Esophagus squamous epithelium (tissue), 5 donors: ENCODE data around the gene PLD6. TPM values are rescaled to one million over a fixed set of nuclear protein-coding genes. Genes with fewer than 3 reads are reported as not detected.

ENCODE experiments used
- DNase-seq: peaks from one replicate; lab custom pipeline; 2025; lab: John Stamatoyannopoulos, UW
- H3K27ac ChIP-seq, 4 donors: fragments of 200-600 bp; sonication (generic); one replicate each; pipeline ENCODE4 v1.5.1; 2016 to 2019; ENCODE audit warnings: mild to moderate bottlenecking in 1 of 4
- H3K27me3 ChIP-seq, 4 donors: fragments of 200-600 bp; sonication (generic); 1 replicate in 3 of 4; 2 replicates in 1 of 4; pipeline versions ENCODE4 v1.5.1 to v1.6.0; 2017 to 2021; ENCODE audit warnings: antibody characterized with exemption in 1 of 4
- H3K36me3 ChIP-seq, 3 donors: fragments of 200-600 bp; sonication (generic); one replicate each; pipeline ENCODE4 v1.5.1; 2016 to 2019
- H3K4me1 ChIP-seq, 3 donors: fragments of 200-600 bp; sonication (generic); one replicate each; pipeline ENCODE4 v1.5.1; 2017 to 2019
- H3K4me3 ChIP-seq, 4 donors: fragments of 200-600 bp; sonication (generic); 1 replicate in 3 of 4; 2 replicates in 1 of 4; pipeline ENCODE4 v1.5.1; 2016 to 2019; ENCODE audit warnings: mild to moderate bottlenecking in 2 of 4, moderate library complexity in 1 of 4
- H3K9me3 ChIP-seq, 3 donors: fragments of 200-600 bp; sonication (generic); one replicate each; pipeline ENCODE4 v1.5.1; 2016 to 2019
- POLR2A ChIP-seq, 4 donors: fragments of 450-650 bp; IDR thresholded peaks; one replicate each; pipeline ENCODE4 v1.6.1; 2017; ENCODE audit warnings: antibody characterized with exemption in 4 of 4, mild to moderate bottlenecking in 4 of 4, moderate library complexity in 3 of 4
- WGBS, 2 donors: methylation state at CpG; one replicate each; pipeline ENCODE4 v1.1.5; 2018; 5-methylcytosine and 5-hydroxymethylcytosine counted together
- intact Hi-C: fragments of 100-400 bp; cut with DNase I; formaldehyde crosslinking; loops from one replicate; pipeline ENCODE4 v1.15.0; 2022
- total RNA-seq, 4 donors: library from RNA; depleted of rRNA; stranded (reverse); fragments of >200 nt; gene quantifications; one replicate each; pipeline ENCODE4 v1.1.0, GENCODE V29; 2016
- TF ChIP-seq, protein P1 (sequence below), 6 experiments: fragments of 450-650 bp in 4 of 6; fragments of 200-600 bp in 2 of 6; sonication (generic) in 2 of 6; IDR thresholded peaks; one replicate each; pipeline ENCODE4 v1.5.1; 2016 to 2019; ENCODE audit warnings: antibody characterized with exemption in 6 of 6, mild to moderate bottlenecking in 4 of 6, moderate library complexity in 4 of 6
- donor health status: DM: yes; HTN: yes; CAD: no.

Gene PLD6
- total RNA-seq, 4 donors from 2014 or later, result 0.45 to 1.9 (median 0.95) TPM

DNA sequence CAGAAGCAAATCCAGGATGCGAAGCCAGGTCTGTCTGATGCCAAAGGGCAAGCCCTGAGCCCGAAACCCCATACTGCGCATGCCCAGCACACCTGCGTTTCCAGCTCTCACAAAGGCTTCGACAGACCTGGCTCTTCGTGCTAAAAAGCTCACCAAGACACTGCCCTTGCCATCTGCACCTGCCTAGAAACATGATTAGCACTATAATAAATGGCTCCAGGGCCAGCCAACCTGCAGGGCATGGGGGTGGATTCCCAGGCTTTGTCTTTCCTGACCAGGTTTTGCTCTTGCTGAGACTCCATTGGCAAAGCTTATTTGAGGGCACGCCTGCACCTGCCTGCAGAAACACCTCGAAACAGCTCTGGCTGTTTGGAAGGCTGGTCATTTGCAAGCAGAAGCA, 14.4 kb upstream of the PLD6 start:
- Histone ChIP-seq H3K4me1 (peaks cover 0 to 13% (median 0%) of the 10 kb centered on the region in 3 donors), H3K27me3 (no peaks in the 10 kb centered on the region), H3K27ac (no peak overlapping the region), H3K36me3 (peaks cover 64 to 100% (median 73%) of the 10 kb centered on the region in 3 donors), H3K9me3 (no peaks in the 10 kb centered on the region), H3K4me3 (no peak overlapping the region)
- no peak for DNase-seq
- intact Hi-C loops, result no loop called here
- TF ChIP-seq POLR2A (IDR thresholded peaks at IDR 0.05), result no peak
- TF ChIP-seq, protein P1, sequence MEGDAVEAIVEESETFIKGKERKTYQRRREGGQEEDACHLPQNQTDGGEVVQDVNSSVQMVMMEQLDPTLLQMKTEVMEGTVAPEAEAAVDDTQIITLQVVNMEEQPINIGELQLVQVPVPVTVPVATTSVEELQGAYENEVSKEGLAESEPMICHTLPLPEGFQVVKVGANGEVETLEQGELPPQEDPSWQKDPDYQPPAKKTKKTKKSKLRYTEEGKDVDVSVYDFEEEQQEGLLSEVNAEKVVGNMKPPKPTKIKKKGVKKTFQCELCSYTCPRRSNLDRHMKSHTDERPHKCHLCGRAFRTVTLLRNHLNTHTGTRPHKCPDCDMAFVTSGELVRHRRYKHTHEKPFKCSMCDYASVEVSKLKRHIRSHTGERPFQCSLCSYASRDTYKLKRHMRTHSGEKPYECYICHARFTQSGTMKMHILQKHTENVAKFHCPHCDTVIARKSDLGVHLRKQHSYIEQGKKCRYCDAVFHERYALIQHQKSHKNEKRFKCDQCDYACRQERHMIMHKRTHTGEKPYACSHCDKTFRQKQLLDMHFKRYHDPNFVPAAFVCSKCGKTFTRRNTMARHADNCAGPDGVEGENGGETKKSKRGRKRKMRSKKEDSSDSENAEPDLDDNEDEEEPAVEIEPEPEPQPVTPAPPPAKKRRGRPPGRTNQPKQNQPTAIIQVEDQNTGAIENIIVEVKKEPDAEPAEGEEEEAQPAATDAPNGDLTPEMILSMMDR (IDR thresholded peaks at IDR 0.05), result no peak
- 60 to 80% methylated on average over 2 to 6 of the region's 8 CpGs for WGBS, 2 donors

DNA sequence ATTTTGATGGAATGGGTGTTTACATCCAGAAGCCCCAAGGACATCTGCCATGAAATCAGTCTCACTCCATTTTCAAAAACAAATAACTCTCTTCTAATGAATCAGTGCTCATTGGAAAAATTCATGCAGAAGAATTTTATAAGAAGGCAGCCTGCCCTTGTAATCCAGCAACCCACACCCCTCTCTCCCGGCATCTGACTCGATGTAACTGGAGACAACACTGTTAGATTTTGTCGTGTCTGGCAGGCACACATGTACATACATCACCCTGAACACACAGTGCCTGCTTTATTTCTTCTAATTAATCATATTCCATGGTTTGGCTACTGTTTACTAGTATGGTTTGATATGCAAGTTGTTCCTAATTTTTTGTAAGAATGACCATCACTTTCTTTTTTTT, 11.9 kb upstream of the PLD6 start:
- no peak overlapping the region for H3K27ac ChIP-seq
- H3K9me3 ChIP-seq, result no peaks in the 10 kb centered on the region
- H3K27me3 ChIP-seq, result no peaks in the 10 kb centered on the region
- WGBS, 2 donors, result 81 to 83% methylated on average over 3 of the region's 3 CpGs
- DNase-seq, result no peak
- no peak overlapping the region for H3K4me3 ChIP-seq
- H3K4me1 ChIP-seq, result peaks cover 0 to 13% (median 0%) of the 10 kb centered on the region in 3 donors
- TF ChIP-seq, protein P1 (IDR thresholded peaks at IDR 0.05), result no peak
- TF ChIP-seq POLR2A (IDR thresholded peaks at IDR 0.05), result no peak
- H3K36me3 ChIP-seq, result peaks cover 60 to 100% (median 70%) of the 10 kb centered on the region in 3 donors
- intact Hi-C loops, result no loop called here

DNA sequence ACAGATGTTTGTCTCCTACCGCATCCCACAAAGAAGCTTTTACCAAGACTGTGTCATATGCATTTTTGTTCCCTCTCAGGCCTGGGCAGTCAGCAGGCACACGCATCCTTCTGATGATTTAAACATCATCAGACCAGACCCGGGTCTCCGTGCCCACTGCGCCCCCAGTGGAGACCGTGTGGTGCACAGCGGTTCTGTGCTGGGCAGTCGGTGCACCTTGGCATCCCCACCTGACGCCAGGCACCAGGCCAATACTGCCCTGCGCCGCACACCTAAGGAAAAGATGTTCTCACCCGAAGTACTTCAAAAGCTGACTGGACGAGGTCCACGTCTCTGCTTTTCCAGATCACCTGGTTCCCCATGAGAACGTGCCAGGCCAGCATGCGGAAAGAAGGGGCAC, 10.6 kb upstream of the PLD6 start:
- Histone ChIP-seq H3K9me3 (no peaks in the 10 kb centered on the region), H3K27me3 (no peaks in the 10 kb centered on the region), H3K4me1 (peaks cover 0 to 13% (median 0%) of the 10 kb centered on the region in 3 donors), H3K36me3 (peaks cover 54 to 100% (median 60%) of the 10 kb centered on the region in 3 donors), H3K4me3 (no peak overlapping the region), H3K27ac (no peak overlapping the region)
- TF ChIP-seq, protein P1 (IDR thresholded peaks at IDR 0.05), result no peak
- TF ChIP-seq POLR2A (IDR thresholded peaks at IDR 0.05), result no peak
- DNase-seq, result no peak
- intact Hi-C loops, result no loop called here
- WGBS, 2 donors, result 85 to 87% methylated on average over 13 to 15 of the region's 16 CpGs

DNA sequence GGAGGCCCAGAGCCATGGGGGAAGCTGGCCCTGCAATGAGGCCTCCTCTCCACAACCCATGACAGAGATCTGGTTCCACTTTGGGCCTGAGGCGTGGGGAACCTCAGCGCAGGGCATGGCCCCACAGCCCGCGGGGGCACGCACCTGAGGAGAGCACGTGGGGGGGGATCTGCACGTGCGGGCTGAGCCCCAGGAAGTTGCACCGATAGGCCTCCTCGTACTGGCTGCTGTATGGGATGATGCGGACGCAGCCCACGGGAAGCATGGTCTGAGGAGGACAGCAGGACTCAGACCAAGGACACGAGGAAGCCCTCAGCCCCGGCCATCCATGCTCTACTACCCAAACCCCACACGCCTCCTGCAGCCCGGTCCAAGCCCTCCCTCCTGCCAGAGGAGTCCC, 10.1 kb upstream of the PLD6 start:
- Histone ChIP-seq H3K9me3 (no peaks in the 10 kb centered on the region), H3K4me1 (peaks cover 0 to 9% (median 0%) of the 10 kb centered on the region in 3 donors), H3K4me3 (no peak overlapping the region), H3K27ac (no peak overlapping the region), H3K27me3 (no peaks in the 10 kb centered on the region), H3K36me3 (peaks cover 50 to 100% (median 56%) of the 10 kb centered on the region in 3 donors)
- no peak for DNase-seq
- 86 to 89% methylated on average over 4 to 9 of the region's 17 CpGs for WGBS, 2 donors
- no peak for TF ChIP-seq POLR2A (IDR thresholded peaks at IDR 0.05)
- TF ChIP-seq, protein P1 (IDR thresholded peaks at IDR 0.05), result no peak
- intact Hi-C loops, result no loop called here

DNA sequence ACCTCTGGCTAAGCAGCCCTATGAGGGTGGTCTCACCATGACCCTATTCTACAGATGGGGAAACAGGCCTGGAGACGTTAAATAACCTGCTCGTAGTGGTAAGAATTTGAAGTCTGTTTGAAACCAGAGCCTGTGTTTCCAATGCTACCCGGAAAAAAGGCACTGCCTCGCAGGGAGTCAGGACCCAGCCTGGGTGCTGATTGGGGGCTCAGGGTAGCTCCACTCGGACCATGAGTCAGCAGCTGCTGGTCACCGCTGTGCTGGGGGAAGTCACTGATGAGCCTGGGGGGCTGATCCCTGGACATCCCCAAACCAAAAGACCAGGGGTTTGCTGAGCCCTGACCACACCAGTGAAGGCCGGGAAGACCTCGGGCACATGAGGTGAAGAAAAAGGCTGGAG, 9.4 kb upstream of the PLD6 start:
- TF ChIP-seq, protein P1 (IDR thresholded peaks at IDR 0.05), result no peak
- no peak for TF ChIP-seq POLR2A (IDR thresholded peaks at IDR 0.05)
- H3K27ac ChIP-seq, result no peak overlapping the region
- H3K4me3 ChIP-seq, result no peak overlapping the region
- H3K4me1 ChIP-seq, result peaks cover 0 to 2% (median 0%) of the 10 kb centered on the region in 3 donors
- peaks cover 43 to 100% (median 49%) of the 10 kb centered on the region in 3 donors for H3K36me3 ChIP-seq
- H3K27me3 ChIP-seq, result no peaks in the 10 kb centered on the region
- DNase-seq, result no peak
- 85 to 91% methylated on average over 5 to 7 of the region's 8 CpGs for WGBS, 2 donors
- intact Hi-C loops, result no loop called here
- no peaks in the 10 kb centered on the region for H3K9me3 ChIP-seq
